Stimulated activated CD8-positive, alpha-beta memory T cell treated with anti-CD3 and anti-CD28 coated beads, Interleukin-2, amount 100 ng/mL, for 1 hour (primary cell): Measurements from ENCODE around the gene EDIL3.
"Not testable (repeated sequence)": the region's sequence is repeated elsewhere in the genome, so short reads cannot be mapped to it uniquely, and the experiment has no call there.

Experiments
- DNase-seq, 2 donors: peaks; one replicate each; pipeline ENCODE4 v3.0.0-alpha.2; 2020; ENCODE audit warnings: low read depth in 2 of 2

EDIL3 gene

GRCh38 chr5:84298628-84299027 lies 86.1 kb downstream of the EDIL3 start:
- DNase-seq = no peak

- DNase-seq = not testable (repeated sequence)
These were observed 87.0 kb downstream of the EDIL3 start for GRCh38 chr5:84297641-84298040.

GRCh38 chr5:84292788-84293653 lies 91.7 kb downstream of the EDIL3 start:
- DNase-seq = no peak

- DNase-seq = no peak
These were observed 92.6 kb downstream of the EDIL3 start for GRCh38 chr5:84292000-84292642.

- DNase-seq = no peak
These were observed 94.0 kb downstream of the EDIL3 start for GRCh38 chr5:84290673-84291072.

- DNase-seq = no peak
These were observed 94.5 kb downstream of the EDIL3 start for GRCh38 chr5:84290161-84290560.

GRCh38 chr5:84287951-84288350 lies 96.7 kb downstream of the EDIL3 start:
- no peak for DNase-seq

- DNase-seq = no peak
These were observed 98.0 kb downstream of the EDIL3 start for GRCh38 chr5:84286662-84287061.

- no peak for DNase-seq
These were observed 98.7 kb downstream of the EDIL3 start for GRCh38 chr5:84285641-84286637.

- no peak for DNase-seq
These were observed 103.3 kb downstream of the EDIL3 start for GRCh38 chr5:84281383-84281782.

GRCh38 chr5:84279234-84279633 lies 105.4 kb downstream of the EDIL3 start:
- no peak for DNase-seq

GRCh38 chr5:84275609-84276008 lies 109.1 kb downstream of the EDIL3 start:
- no peak for DNase-seq

- DNase-seq = no peak
These were observed 109.9 kb downstream of the EDIL3 start for GRCh38 chr5:84274585-84275468.

- no peak for DNase-seq
These were observed 111.2 kb downstream of the EDIL3 start for GRCh38 chr5:84273517-84273883.

- no peak for DNase-seq
These were observed 111.7 kb downstream of the EDIL3 start for GRCh38 chr5:84272771-84273516.

- DNase-seq = no peak
These were observed 118.7 kb downstream of the EDIL3 start for GRCh38 chr5:84265739-84266550.

- no peak for DNase-seq
These were observed 119.5 kb downstream of the EDIL3 start for GRCh38 chr5:84265130-84265529.

- DNase-seq = no peak
These were observed 123.7 kb downstream of the EDIL3 start for GRCh38 chr5:84260939-84261338.

- DNase-seq = no peak
These were observed 124.5 kb downstream of the EDIL3 start for GRCh38 chr5:84260140-84260539.
